ENCODE data around the gene TMEM54. TPM values are rescaled to one million over a fixed set of nuclear protein-coding genes. Genes with fewer than 3 reads are reported as not detected.

TMEM54 gene
- total RNA-seq, 1 donor, result 38.4 TPM

- no peak for DNase-seq (ENCODE audit: low read depth)
- H3K4me3 ChIP-seq (ENCODE audit: low read depth, low read length), result no peak overlapping the region
- TF ChIP-seq CTCF (IDR thresholded peaks at IDR 0.05; ENCODE audit: insufficient read depth, low read length), result no peak
Observed at GRCh38 chr1:32858136-32858535, 43.1 kb downstream of the TMEM54 start.

GRCh38 chr1:32855861-32856617 is 45.1 kb downstream of the TMEM54 start:
- DNase-seq (ENCODE audit: low read depth), result no peak
- TF ChIP-seq CTCF (IDR thresholded peaks at IDR 0.05; ENCODE audit: insufficient read depth, low read length), result no peak
- H3K4me3 ChIP-seq (ENCODE audit: low read depth, low read length), result no peak overlapping the region

- DNase-seq (ENCODE audit: low read depth), result no peak
- TF ChIP-seq CTCF (IDR thresholded peaks at IDR 0.05; ENCODE audit: insufficient read depth, low read length), result no peak
Observed at GRCh38 chr1:32848354-32849063, 52.7 kb downstream of the TMEM54 start.

More at GRCh38 chr1:32848354-32849063, 52.7 kb downstream of the TMEM54 start:
- no peak overlapping the region for H3K4me3 ChIP-seq (ENCODE audit: low read depth, low read length)

Other genes with a start within 250 kb of the TMEM54 start
- 141 and 240 TPM in 2 replicates for gene SYNC, start 198.6 kb downstream of the TMEM54 start, total RNA-seq (ENCODE audit: low replicate concordance)
- 96.7 and 186 TPM in 2 replicates for gene YARS1, start 84.0 kb downstream of the TMEM54 start, total RNA-seq (ENCODE audit: low replicate concordance)
- gene S100PBP, start 83.7 kb downstream of the TMEM54 start, total RNA-seq (ENCODE audit: low replicate concordance), result 42.4 and 64.5 TPM in 2 replicates
- gene FNDC5, start 30.5 kb downstream of the TMEM54 start, total RNA-seq (ENCODE audit: low replicate concordance), result 0.41 and 0.99 TPM in 2 replicates
- 0.49 TPM in 1 of 2 replicates, not detected in the other for gene HPCA, start 14.9 kb downstream of the TMEM54 start, total RNA-seq (ENCODE audit: low replicate concordance)
- 8.5 and 23.0 TPM in 2 replicates for gene RNF19B, start 63.4 kb upstream of the TMEM54 start, total RNA-seq (ENCODE audit: low replicate concordance)
- gene AK2, start 135.5 kb upstream of the TMEM54 start, total RNA-seq (ENCODE audit: low replicate concordance), result 155 and 373 TPM in 2 replicates
- 3.9 and 8.1 TPM in 2 replicates for gene AZIN2, start 179.8 kb upstream of the TMEM54 start, total RNA-seq (ENCODE audit: low replicate concordance)